IPS DF 6.9 (cell line): ENCODE data around the gene MTF2.

ENCODE experiments used
- DNase-seq: peaks from one replicate; pipeline ENCODE4 v3.0.0-alpha.2; 2013; ENCODE audit warnings: low read depth, low spot score
- H3K27ac ChIP-seq: one replicate; pipeline ENCODE4 v1.5.1; 2013; ENCODE audit warnings: low read length, control low read depth
- H3K27me3 ChIP-seq: 2 replicates; pipeline ENCODE4 v1.6.1; 2013; ENCODE audit warnings: mild to moderate bottlenecking, low read length; ENCODE audit not compliant: control insufficient read depth, insufficient read depth
- H3K36me3 ChIP-seq: 2 replicates; pipeline ENCODE4 v1.6.1; 2013; ENCODE audit warnings: low read length; ENCODE audit not compliant: control insufficient read depth, insufficient read depth
- H3K4me1 ChIP-seq: 2 replicates; pipeline ENCODE4 v1.6.1; 2013; ENCODE audit warnings: low read length; ENCODE audit not compliant: control insufficient read depth, insufficient read depth
- H3K4me3 ChIP-seq: 2 replicates; pipeline ENCODE4 v1.5.1; 2013; ENCODE audit warnings: mild to moderate bottlenecking, low read length
- H3K9me3 ChIP-seq: 2 replicates; pipeline ENCODE4 v1.6.1; 2013; ENCODE audit warnings: low read length, inconsistent platforms; ENCODE audit not compliant: control insufficient read depth, insufficient read depth
- WGBS: extraction: QIAGEN DNeasy Blood & Tissue Kit; methylation state at CpG from one replicate; pipeline ENCODE4 v1.1.7; 2013; ENCODE audit warnings: mixed read lengths, missing lambda C conversion rate; ENCODE audit not compliant: insufficient read length, insufficient coverage; 5-methylcytosine and 5-hydroxymethylcytosine counted together

Gene MTF2

GRCh38 chr1:93047618-93048017 is 31.5 kb upstream of the MTF2 start:
- no peak for DNase-seq
- H3K4me1 ChIP-seq: no peaks in the 10 kb centered on the region
- H3K9me3 ChIP-seq: no peaks in the 10 kb centered on the region
- no peak overlapping the region for H3K27ac ChIP-seq
- H3K27me3 ChIP-seq: no peaks in the 10 kb centered on the region; the same call in 1 of the 2 replicates
- no peaks in the 10 kb centered on the region for H3K36me3 ChIP-seq
- H3K4me3 ChIP-seq: no peak overlapping the region
- WGBS: no CpG with 5 or more reads among the region's 3 CpGs

GRCh38 chr1:93051961-93052360 is 27.1 kb upstream of the MTF2 start:
- no peak for DNase-seq
- H3K36me3 ChIP-seq: no peaks in the 10 kb centered on the region

GRCh38 chr1:93056214-93056613 is 22.9 kb upstream of the MTF2 start:
- H3K9me3 ChIP-seq: no peaks in the 10 kb centered on the region
- no peaks in the 10 kb centered on the region for H3K36me3 ChIP-seq
- no peak overlapping the region for H3K27ac ChIP-seq
- WGBS: no CpG with 5 or more reads among the region's 4 CpGs
- no peaks in the 10 kb centered on the region for H3K4me1 ChIP-seq
- H3K4me3 ChIP-seq: no peak overlapping the region
- no peaks in the 10 kb centered on the region for H3K27me3 ChIP-seq
- no peak for DNase-seq

More at GRCh38 chr1:93051961-93052360, 27.1 kb upstream of the MTF2 start:
- no peaks in the 10 kb centered on the region for H3K9me3 ChIP-seq
- no peaks in the 10 kb centered on the region for H3K4me1 ChIP-seq
- no peak overlapping the region for H3K4me3 ChIP-seq
- no CpG with 5 or more reads among the region's 1 CpG for WGBS
- H3K27ac ChIP-seq: no peak overlapping the region
- H3K27me3 ChIP-seq: no peaks in the 10 kb centered on the region; the same call in 1 of the 2 replicates

- no peak for DNase-seq
- H3K27me3 ChIP-seq: no peaks in the 10 kb centered on the region
- H3K4me3 ChIP-seq: no peak overlapping the region
- no CpG with 5 or more reads among the region's 2 CpGs for WGBS
- H3K4me1 ChIP-seq: no peaks in the 10 kb centered on the region
- no peaks in the 10 kb centered on the region for H3K36me3 ChIP-seq
- no peak overlapping the region for H3K27ac ChIP-seq
- no peaks in the 10 kb centered on the region for H3K9me3 ChIP-seq
Observed at GRCh38 chr1:93056649-93057048, 22.4 kb upstream of the MTF2 start.

- H3K4me1 ChIP-seq: no peaks in the 10 kb centered on the region
- H3K4me3 ChIP-seq: no peak overlapping the region
- no CpG with 5 or more reads among the region's 3 CpGs for WGBS
- peak; percentile 20 for DNase-seq
- no peaks in the 10 kb centered on the region for H3K9me3 ChIP-seq
- H3K27ac ChIP-seq: no peak overlapping the region
- no peaks in the 10 kb centered on the region for H3K36me3 ChIP-seq
- H3K27me3 ChIP-seq: no peaks in the 10 kb centered on the region
Observed at GRCh38 chr1:93061895-93062792, 16.9 kb upstream of the MTF2 start.

GRCh38 chr1:93076268-93076667 is 2.8 kb upstream of the MTF2 start:
- Histone ChIP-seq H3K4me1 (no peaks in the 10 kb centered on the region), H3K9me3 (no peaks in the 10 kb centered on the region), H3K27ac (no peak overlapping the region), H3K36me3 (no peaks in the 10 kb centered on the region), H3K27me3 (no peaks in the 10 kb centered on the region), H3K4me3 (no peak overlapping the region)
- WGBS: 100% methylated on average over 2 of the region's 4 CpGs
- no peak for DNase-seq

GRCh38 chr1:93078203-93078602 is 880 bp upstream of the MTF2 start:
- Histone ChIP-seq H3K36me3 (no peaks in the 10 kb centered on the region), H3K4me3 (no peak overlapping the region; the same call in 1 of the 2 replicates), H3K27me3 (no peaks in the 10 kb centered on the region), H3K4me1 (no peaks in the 10 kb centered on the region), H3K9me3 (no peaks in the 10 kb centered on the region), H3K27ac (no peak overlapping the region)
- DNase-seq: no peak
- no CpG with 5 or more reads among the region's 3 CpGs for WGBS

- no peak for DNase-seq
- H3K36me3 ChIP-seq: no peaks in the 10 kb centered on the region; the same call in 1 of the 2 replicates
- no peaks in the 10 kb centered on the region for H3K27me3 ChIP-seq
- no peaks in the 10 kb centered on the region for H3K4me1 ChIP-seq
- H3K27ac ChIP-seq: no peak overlapping the region
- H3K4me3 ChIP-seq: peak overlapping the region; percentile 95; the same call in 1 of the 2 replicates
- H3K9me3 ChIP-seq: no peaks in the 10 kb centered on the region
- no CpG with 5 or more reads among the region's 7 CpGs for WGBS
Observed at GRCh38 chr1:93078638-93078985, 471 bp upstream of the MTF2 start.

- DNase-seq: no peak
- no peaks in the 10 kb centered on the region for H3K9me3 ChIP-seq
- H3K27ac ChIP-seq: no peak overlapping the region
Observed at GRCh38 chr1:93079685-93080141, 630 bp downstream of the MTF2 start.

GRCh38 chr1:93080179-93080823 is 1.2 kb downstream of the MTF2 start:
- Histone ChIP-seq H3K36me3 (no peaks in the 10 kb centered on the region; the same call in 1 of the 2 replicates), H3K4me1 (no peaks in the 10 kb centered on the region), H3K27me3 (no peaks in the 10 kb centered on the region), H3K4me3 (peak overlapping the region; percentile 95; the same call in 1 of the 2 replicates), H3K9me3 (no peaks in the 10 kb centered on the region), H3K27ac (no peak overlapping the region)
- DNase-seq: no peak
- no CpG with 5 or more reads among the region's 5 CpGs for WGBS

More at GRCh38 chr1:93079685-93080141, 630 bp downstream of the MTF2 start:
- no CpG with 5 or more reads among the region's 13 CpGs for WGBS
- H3K4me3 ChIP-seq: peak overlapping the region; percentile 95
- no peaks in the 10 kb centered on the region for H3K4me1 ChIP-seq
- H3K36me3 ChIP-seq: no peaks in the 10 kb centered on the region; the same call in 1 of the 2 replicates
- H3K27me3 ChIP-seq: no peaks in the 10 kb centered on the region
